LNCAP (cell line): ENCODE measurements around the gene CMBL.

Experiments
- CTCF ChIP-seq: fragments of 450-650 bp; IDR thresholded peaks from 2 replicates; pipeline ENCODE4 v1.5.1; 2017; ENCODE audit warnings: mild to moderate bottlenecking

Gene CMBL

GRCh38 chr5:10300246-10300645 lies 7.5 kb downstream of the CMBL start:
- TF ChIP-seq CTCF: no peak

DNA sequence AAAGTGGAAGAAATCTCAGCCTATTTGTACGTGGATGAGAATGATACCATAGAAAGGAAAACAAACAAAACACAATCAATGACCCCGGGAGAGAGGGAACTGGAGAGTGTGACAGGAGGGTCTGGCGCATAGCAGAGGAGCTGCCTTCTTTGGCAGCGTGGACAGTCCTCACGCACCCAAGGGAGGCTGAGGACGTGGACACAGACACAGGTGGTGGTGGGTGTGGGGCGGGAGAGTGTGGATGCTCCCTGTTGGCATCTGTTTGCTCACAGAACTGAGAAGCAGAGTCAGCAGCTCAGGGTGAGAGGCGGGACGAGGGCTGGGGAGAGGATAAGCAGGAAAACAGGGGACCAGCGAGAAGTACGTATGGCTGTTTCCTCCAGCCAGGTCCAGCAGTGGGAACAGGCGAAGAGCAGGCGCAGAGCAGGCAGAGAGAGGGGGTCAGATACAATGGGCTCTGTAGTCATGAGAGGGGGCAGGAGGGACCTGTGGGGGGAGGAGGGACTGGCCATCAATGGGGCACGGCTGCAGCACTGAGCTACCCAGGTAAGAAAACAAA lies 10.0 kb downstream of the CMBL start:
- no peak for TF ChIP-seq CTCF

DNA sequence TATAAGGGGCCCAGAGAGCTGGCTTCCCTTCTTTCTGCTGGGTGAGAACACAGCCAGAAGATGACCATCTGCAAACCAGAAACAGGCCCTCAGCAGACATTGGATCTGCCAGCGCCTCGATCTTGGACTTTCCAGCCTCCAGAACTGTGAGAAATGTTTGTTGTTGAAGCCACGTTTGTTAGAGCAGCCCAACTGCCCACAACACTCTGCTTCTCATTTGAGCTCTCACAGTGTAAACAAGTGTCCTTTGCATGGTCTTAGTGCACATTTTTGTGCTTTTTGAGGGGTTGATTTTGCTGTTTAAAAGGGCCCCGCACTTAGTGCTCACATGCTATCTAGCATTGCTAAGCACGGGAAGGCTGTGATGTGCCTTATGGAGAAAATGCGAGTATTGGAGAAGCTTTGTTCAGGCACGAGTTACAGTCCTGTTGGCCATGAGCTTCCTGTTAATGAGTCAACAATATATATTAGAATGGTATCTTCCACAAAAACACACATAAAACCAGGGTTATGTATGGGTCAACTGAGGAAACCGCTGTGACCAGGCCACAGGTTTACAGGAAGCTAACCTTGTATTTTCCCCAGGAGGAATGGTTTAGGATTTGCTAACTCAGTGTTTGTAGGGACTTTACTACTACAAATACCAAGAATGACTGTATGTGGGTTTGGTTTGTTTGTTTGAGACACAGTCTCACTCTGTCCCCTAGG lies 11.9 kb downstream of the CMBL start:
- TF ChIP-seq CTCF: no peak

- no peak for TF ChIP-seq CTCF
Measured at GRCh38 chr5:10293907-10294662, 13.6 kb downstream of the CMBL start.

- TF ChIP-seq CTCF: no peak
Measured at GRCh38 chr5:10291692-10292339, 15.9 kb downstream of the CMBL start.

DNA sequence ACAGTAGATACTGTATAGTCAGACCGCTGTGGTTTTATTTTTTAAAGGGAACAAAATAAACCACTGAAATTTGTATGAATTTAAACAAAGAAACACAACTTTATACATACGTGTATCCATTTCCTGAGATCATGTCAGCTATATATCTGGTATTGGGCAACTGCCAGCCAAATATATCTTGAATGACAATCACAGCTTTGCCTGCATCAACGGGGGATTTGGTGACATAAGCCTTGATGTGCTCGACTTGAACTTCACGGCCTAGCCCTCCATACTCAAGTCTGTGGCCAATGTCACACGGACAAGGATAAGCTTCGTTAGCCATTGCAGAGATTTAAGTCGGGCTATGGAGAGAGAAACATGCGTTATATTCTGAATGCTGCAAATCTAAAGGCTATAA lies 17.3 kb downstream of the CMBL start:
- no peak for TF ChIP-seq CTCF

DNA sequence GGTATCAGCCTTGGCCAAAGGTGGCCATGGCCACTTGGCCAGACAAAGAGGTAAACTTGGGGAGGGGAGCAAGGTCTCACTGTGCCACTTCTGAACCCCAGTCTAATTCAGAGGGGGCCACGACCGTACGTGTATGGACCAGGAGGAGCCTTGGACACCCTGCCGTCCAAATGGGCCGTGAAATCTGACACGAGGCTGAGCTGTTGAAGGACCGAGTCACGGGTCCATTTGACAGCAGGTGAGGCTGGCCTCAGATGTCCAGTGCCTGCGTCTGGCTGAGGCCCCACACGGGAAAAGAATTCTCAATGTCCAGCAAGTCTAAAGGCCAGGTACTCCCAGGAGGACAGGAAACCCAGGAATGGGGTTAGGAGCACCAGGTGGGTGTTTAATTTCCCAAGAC lies 17.7 kb downstream of the CMBL start:
- no peak for TF ChIP-seq CTCF
